Fibroblast of upper back skin (primary cell): ENCODE measurements around the gene SHISAL2A.

Experiments used
- DNase-seq: peaks from one replicate; pipeline ENCODE4 v3.0.0-alpha.2; 2013

The SHISAL2A gene

GRCh38 chr1:52662645-52663313 is 29.8 kb downstream of the SHISAL2A start:
- peak; percentile 48 for DNase-seq

- DNase-seq = no peak
Measured at GRCh38 chr1:52663716-52664115, 30.7 kb downstream of the SHISAL2A start.

GRCh38 chr1:52665006-52665941 is 32.3 kb downstream of the SHISAL2A start:
- no peak for DNase-seq

GRCh38 chr1:52667290-52667689 is 34.3 kb downstream of the SHISAL2A start:
- no peak for DNase-seq

- DNase-seq = no peak
Measured at GRCh38 chr1:52667984-52668383, 35.0 kb downstream of the SHISAL2A start.

- DNase-seq = no peak
Measured at GRCh38 chr1:52668711-52669110, 35.7 kb downstream of the SHISAL2A start.

GRCh38 chr1:52669696-52670095 is 36.7 kb downstream of the SHISAL2A start:
- peak; percentile 81 for DNase-seq

- peak; percentile 64 for DNase-seq
Measured at GRCh38 chr1:52670604-52671003, 37.6 kb downstream of the SHISAL2A start.

- DNase-seq = no peak
Measured at GRCh38 chr1:52672946-52673345, 40.0 kb downstream of the SHISAL2A start.

GRCh38 chr1:52673513-52673912 is 40.5 kb downstream of the SHISAL2A start:
- no peak for DNase-seq

GRCh38 chr1:52674497-52675384 is 41.8 kb downstream of the SHISAL2A start:
- peak; percentile 71 for DNase-seq

GRCh38 chr1:52676249-52676903 is 43.4 kb downstream of the SHISAL2A start:
- no peak for DNase-seq

GRCh38 chr1:52677076-52677806 is 44.3 kb downstream of the SHISAL2A start:
- DNase-seq = no peak

GRCh38 chr1:52679048-52679447 is 46.1 kb downstream of the SHISAL2A start:
- DNase-seq = no peak

GRCh38 chr1:52679498-52679897 is 46.5 kb downstream of the SHISAL2A start:
- DNase-seq = no peak

GRCh38 chr1:52680353-52680752 is 47.4 kb downstream of the SHISAL2A start:
- DNase-seq = no peak

- DNase-seq = no peak
Measured at GRCh38 chr1:52681136-52681535, 48.2 kb downstream of the SHISAL2A start.

- DNase-seq = no peak
Measured at GRCh38 chr1:52683367-52683940, 50.5 kb downstream of the SHISAL2A start.

GRCh38 chr1:52684545-52684944 is 51.6 kb downstream of the SHISAL2A start:
- DNase-seq = no peak

- DNase-seq = peak; percentile 67
Measured at GRCh38 chr1:52686261-52686751, 53.3 kb downstream of the SHISAL2A start.

- DNase-seq = no peak
Measured at GRCh38 chr1:52686830-52687229, 53.9 kb downstream of the SHISAL2A start.
